Duodenal mucosa (tissue), 2 donors: ENCODE results near the gene SYNE3.
A peak's percentile ranks its signal among the peaks of the same experiment; 100 is the strongest.

Experiments used
- H3K27ac ChIP-seq: one replicate; pipeline ENCODE4 v1.7.0; 2013; ENCODE audit warnings: low read depth, low read length
- H3K27me3 ChIP-seq, 2 donors: one replicate each; pipeline ENCODE4 v1.7.0; 2013; ENCODE audit warnings: low read length in 2 of 2, control low read depth in 1 of 2; ENCODE audit not compliant: insufficient read depth in 2 of 2, control insufficient read depth in 1 of 2
- H3K36me3 ChIP-seq, 2 donors: one replicate each; pipeline ENCODE4 v1.7.0; 2013; ENCODE audit warnings: low read length in 2 of 2, control low read depth in 1 of 2; ENCODE audit not compliant: insufficient read depth in 2 of 2, control insufficient read depth in 1 of 2
- H3K4me1 ChIP-seq, 2 donors: one replicate each; pipeline ENCODE4 v1.7.0; 2013; ENCODE audit warnings: low read length in 2 of 2, control low read depth in 1 of 2; ENCODE audit not compliant: insufficient read depth in 2 of 2, control insufficient read depth in 1 of 2
- H3K4me3 ChIP-seq, 2 donors: one replicate each; pipeline ENCODE4 v1.7.0; 2013; ENCODE audit warnings: low read length in 2 of 2, low read depth in 1 of 2
- H3K9ac ChIP-seq, 2 donors: one replicate each; pipeline ENCODE4 v1.7.0; 2013; ENCODE audit warnings: low read length in 2 of 2, low read depth in 1 of 2
- H3K9me3 ChIP-seq, 2 donors: one replicate each; pipeline ENCODE4 v1.7.0; 2013; ENCODE audit warnings: low read length in 2 of 2, control low read depth in 1 of 2; ENCODE audit not compliant: control insufficient read depth in 1 of 2

The SYNE3 gene

DNA sequence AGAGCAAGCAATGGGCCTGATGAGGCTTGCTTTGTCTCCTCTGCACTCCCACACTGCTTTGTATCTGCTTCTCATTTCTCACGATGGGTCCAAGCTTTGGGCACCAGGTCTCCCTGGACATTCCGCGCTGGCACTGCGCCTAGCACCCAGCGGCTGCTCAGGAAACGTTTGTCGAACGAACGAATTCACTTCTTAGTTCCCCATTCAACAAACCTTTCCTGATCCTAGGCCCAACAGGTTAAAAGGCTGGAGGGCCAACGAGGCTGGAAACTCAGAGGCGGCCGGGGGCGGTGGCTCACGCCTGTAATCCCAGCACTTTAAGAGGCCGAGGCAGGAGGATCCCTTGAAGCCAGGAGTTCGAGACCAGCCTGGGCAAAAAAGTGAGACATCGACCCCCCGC is 17.4 kb upstream of the SYNE3 start:
- H3K36me3 ChIP-seq: peaks cover 0 to 4% of the 10 kb centered on the region in 2 donors
- peak overlapping the region; percentile 63 to 71 for H3K9ac ChIP-seq
- H3K4me1 ChIP-seq: peaks cover 56 to 69% of the 10 kb centered on the region in 2 donors
- H3K4me3 ChIP-seq: peak overlapping the region; percentile 84 to 95
- H3K27me3 ChIP-seq: no peaks in the 10 kb centered on the region
- peak overlapping the region; percentile 84 for H3K27ac ChIP-seq
- no peaks in the 10 kb centered on the region for H3K9me3 ChIP-seq

DNA sequence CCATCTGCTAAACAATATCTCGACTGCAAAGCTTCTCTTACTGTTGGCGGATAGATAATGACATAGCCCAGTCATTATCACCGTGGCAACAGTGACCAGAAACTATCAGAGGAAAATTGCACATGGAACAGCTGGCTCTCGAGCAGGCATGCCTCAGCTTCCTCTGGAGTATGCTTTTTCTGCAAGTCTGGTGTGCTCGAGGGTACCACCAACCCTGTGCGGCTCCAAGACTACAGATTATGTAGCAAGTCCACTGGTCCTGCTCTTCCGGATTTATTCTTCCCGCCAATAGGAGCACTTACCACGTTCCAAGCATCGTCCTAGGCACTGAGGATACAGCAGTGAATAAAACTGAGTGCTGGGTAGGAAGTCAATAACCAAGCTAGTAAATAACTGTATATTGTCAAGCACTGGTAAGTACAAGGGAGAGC is 17.0 kb upstream of the SYNE3 start:
- Histone ChIP-seq H3K9me3 (no peaks in the 10 kb centered on the region), H3K27ac (no peak overlapping the region), H3K27me3 (no peaks in the 10 kb centered on the region), H3K36me3 (peaks cover 0 to 4% of the 10 kb centered on the region in 2 donors), H3K4me1 (peaks cover 58 to 69% of the 10 kb centered on the region in 2 donors), H3K9ac (peak overlapping the region; percentile 63 to 71), H3K4me3 (peak overlapping the region; percentile 84 to 95)

DNA sequence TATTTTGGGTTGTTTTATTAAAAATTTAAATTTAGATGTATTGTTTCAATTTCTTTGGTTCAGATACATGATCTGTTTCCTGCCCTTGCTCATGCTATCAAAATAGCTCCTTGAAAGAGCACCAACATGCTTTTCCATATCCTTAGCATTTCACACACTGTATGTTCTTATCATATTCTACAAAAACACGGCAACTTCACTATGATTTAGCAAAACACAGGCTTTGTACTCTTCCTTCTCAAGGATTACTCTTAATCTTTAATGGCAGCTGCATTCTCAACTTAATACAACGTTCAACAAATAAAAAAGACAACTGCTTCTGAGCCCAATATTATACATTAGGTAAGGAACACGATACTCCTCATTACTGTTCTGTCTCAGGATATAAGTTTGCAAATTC is 15.5 kb upstream of the SYNE3 start:
- Histone ChIP-seq H3K27me3 (no peaks in the 10 kb centered on the region), H3K36me3 (peaks cover 0 to 4% of the 10 kb centered on the region in 2 donors), H3K4me1 (peaks cover 57 to 65% of the 10 kb centered on the region in 2 donors), H3K4me3 (peak overlapping the region in 1 of 2 donors; percentile 19), H3K9me3 (no peaks in the 10 kb centered on the region), H3K27ac (peak overlapping the region; percentile 21), H3K9ac (peak overlapping the region in 1 of 2 donors; percentile 29)

DNA sequence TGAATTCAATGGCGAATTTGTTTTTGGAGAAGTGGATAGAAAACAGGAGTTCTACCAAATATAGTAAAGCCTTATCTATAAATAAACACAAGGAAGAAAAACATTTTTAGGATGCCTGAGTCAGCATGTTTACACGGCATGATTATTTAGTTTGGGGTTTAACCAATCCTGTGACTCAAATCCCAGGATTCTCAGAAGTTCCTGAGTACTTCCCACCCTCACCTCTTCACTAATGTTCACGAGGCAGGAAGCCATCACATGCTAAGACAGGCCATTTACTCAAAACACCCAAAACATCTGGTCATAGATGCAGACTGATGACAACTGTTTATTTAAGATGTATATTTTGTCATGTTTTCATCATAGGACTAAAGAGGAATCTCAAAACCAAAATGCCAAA is 15.0 kb upstream of the SYNE3 start:
- H3K4me1 ChIP-seq: peaks cover 57 to 65% of the 10 kb centered on the region in 2 donors

DNA sequence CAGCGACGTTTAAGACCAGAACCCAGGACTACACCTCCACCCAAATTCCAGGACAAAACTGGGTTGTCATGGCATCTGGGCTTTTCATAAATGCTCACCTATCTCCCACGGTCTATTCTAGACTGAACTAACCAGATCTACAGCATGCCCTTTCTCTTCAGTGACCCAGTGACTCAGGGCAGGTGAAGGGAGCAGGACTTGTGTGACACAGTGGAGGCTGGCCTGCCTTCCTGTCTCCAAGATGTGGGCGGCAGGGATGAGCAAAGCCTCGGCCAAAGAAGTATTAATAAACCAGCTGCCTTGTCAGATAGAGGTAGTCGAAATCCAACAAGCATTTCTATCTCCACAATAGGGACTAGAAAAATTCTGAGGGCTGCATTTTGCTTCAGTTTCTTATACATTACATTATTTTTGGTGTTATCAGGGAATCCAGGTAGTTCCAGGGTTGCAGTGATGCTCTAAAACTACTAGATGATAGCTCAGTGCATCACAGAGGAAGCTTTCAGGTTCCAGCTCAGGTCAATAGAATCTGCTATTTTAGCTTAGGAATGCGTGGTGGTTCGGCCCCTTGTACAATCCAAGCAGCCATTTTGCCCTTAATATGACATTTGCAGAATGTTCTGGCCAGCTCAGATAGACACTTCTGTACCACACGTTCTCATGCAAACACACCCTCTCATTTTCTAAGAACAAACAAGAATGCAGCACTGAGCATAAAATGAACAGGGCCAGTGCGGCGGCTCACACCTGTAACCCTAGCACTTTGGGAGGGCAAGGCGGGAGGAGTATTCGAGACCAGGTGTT is 14.2 kb upstream of the SYNE3 start:
- Histone ChIP-seq H3K36me3 (peaks cover 0 to 4% of the 10 kb centered on the region in 2 donors), H3K4me1 (peaks cover 49 to 58% of the 10 kb centered on the region in 2 donors), H3K27ac (no peak overlapping the region), H3K27me3 (no peaks in the 10 kb centered on the region), H3K9ac (no peak overlapping the region), H3K9me3 (no peaks in the 10 kb centered on the region), H3K4me3 (no peak overlapping the region)

More for the DNA sequence above, 15.0 kb upstream of the SYNE3 start:
- Histone ChIP-seq H3K36me3 (peaks cover 0 to 4% of the 10 kb centered on the region in 2 donors), H3K9ac (no peak overlapping the region), H3K4me3 (no peak overlapping the region), H3K27me3 (no peaks in the 10 kb centered on the region), H3K27ac (no peak overlapping the region), H3K9me3 (no peaks in the 10 kb centered on the region)

DNA sequence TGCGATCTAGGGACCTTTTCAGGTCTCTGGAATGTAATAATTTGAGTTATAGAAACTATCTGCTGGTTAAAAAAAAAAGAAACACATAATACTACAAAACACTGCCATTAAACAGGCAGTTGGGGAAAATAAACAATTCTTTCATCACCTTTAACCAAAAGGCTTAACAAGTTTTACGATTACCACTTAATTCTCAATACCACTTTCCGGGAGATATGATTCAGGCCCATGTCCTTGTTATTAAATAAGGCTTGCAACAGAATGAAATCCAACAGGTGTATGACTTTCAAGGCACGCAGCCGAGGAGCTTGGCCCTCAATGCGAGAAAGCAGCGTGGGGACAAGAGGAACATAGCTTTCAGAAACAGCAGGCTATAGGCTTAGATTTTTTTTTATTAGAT is 12.8 kb upstream of the SYNE3 start:
- H3K4me3 ChIP-seq: no peak overlapping the region
- peaks cover 0 to 4% of the 10 kb centered on the region in 2 donors for H3K36me3 ChIP-seq
- H3K27ac ChIP-seq: no peak overlapping the region
- H3K27me3 ChIP-seq: no peaks in the 10 kb centered on the region
- no peaks in the 10 kb centered on the region for H3K9me3 ChIP-seq
- H3K4me1 ChIP-seq: peaks cover 52 to 64% of the 10 kb centered on the region in 2 donors
- no peak overlapping the region for H3K9ac ChIP-seq

DNA sequence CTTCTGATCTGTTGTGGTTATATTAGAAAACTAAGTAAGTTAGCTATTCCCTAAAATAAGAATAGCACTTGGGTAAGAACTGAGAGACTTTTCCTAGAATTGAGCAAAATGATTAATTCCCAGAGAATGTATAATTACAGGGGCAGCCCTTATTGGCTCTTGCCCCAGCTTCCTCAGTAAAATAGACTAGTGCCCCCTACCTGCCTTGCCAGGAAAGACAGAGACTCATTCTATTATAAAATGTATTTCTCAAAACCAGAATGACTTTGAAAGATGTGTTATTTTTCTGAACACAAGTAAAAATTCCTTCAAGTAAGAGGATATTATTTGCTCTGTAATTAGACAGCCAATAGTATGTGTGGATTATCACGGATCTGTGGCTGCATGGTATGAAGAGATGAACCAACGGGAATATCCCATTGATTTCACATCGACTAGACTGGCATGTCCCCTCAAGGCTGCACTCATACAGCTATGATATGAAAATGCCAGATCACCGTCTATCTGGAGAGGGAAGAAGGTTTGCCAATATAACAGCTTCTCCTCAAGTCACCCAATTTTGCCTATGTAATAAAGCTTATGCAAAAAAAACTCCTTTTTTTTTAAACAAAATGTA is 11.0 kb upstream of the SYNE3 start:
- H3K9ac ChIP-seq: no peak overlapping the region
- H3K9me3 ChIP-seq: no peaks in the 10 kb centered on the region
- H3K36me3 ChIP-seq: peaks cover 0 to 4% of the 10 kb centered on the region in 2 donors
- no peak overlapping the region for H3K4me3 ChIP-seq
- H3K27me3 ChIP-seq: no peaks in the 10 kb centered on the region
- H3K4me1 ChIP-seq: peaks cover 55 to 65% of the 10 kb centered on the region in 2 donors
- H3K27ac ChIP-seq: no peak overlapping the region

DNA sequence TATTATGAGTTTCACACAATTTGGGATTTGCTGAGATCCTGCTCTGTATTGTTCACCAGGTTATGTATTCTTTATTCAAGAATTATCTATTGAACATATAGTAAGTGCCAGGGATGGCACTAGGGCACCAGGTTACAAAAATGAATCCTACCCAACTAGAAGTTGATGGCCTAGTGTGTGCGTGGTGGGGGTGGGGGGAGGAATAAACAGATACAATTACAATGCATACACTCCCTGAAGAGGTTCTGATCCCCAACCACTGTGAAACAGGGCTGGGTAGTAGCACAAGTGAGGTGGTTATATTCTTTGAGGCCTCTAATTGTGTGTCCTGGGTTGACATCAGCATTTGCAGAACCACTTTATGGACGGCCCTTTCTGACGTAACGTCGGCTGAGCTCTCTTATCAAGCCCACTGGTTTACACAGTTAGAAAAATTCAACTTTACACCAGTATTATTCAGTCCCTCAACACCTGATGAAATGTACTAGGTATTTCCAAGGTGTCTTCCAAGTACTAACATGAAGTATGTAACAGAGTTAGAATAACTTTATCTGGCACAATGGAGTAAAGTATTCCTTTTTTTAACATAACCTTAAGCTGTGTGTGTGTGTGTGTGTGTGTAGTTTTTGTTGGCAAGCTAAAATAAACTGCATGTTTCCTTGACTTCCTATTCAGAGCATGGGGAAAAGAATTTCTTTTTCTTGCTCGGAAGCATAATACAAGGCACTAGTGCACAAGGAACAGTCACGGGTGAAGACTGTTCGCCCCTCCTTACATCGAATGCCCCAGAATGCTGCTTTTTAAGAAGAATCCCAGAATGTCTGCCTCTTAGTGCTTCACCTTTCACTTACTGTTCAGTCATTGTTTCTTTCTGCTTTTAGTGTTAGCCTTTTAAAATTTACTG is 10.3 kb upstream of the SYNE3 start:
- Histone ChIP-seq H3K9ac (no peak overlapping the region), H3K9me3 (no peaks in the 10 kb centered on the region), H3K4me1 (peaks cover 48 to 57% of the 10 kb centered on the region in 2 donors), H3K4me3 (no peak overlapping the region), H3K27ac (no peak overlapping the region), H3K27me3 (no peaks in the 10 kb centered on the region), H3K36me3 (peaks cover 0 to 4% of the 10 kb centered on the region in 2 donors)

DNA sequence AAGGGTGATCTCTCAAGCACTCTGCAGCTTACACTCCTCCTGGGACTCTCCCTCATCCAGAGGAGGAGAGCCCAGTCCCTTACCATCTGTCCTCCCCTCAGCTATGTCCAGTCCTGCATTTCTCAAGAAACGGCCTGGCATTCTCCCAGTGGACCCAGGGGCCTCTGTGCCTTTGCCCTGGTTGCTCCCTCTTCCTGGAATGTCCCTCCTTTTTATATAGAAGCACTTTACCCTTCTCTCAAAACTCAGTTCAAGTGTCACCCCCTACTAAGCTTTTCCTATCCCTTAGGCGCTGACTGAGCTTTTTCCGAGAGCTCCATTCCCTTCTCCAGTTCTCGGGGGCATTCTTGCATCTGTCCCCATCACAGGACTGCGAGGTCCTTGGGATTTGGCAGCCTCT is 9.5 kb upstream of the SYNE3 start:
- Histone ChIP-seq H3K4me1 (peaks cover 45 to 52% of the 10 kb centered on the region in 2 donors), H3K27ac (no peak overlapping the region), H3K36me3 (peaks cover 0 to 4% of the 10 kb centered on the region in 2 donors), H3K9me3 (no peaks in the 10 kb centered on the region), H3K4me3 (no peak overlapping the region), H3K9ac (no peak overlapping the region), H3K27me3 (no peaks in the 10 kb centered on the region)
